ENCODE results near the gene GLB1L3. TPM values are rescaled to one million over a fixed set of nuclear protein-coding genes. Genes with fewer than 3 reads are reported as not detected.

Gene GLB1L3
- total RNA-seq, 4 donors from 2014 or later: 7.5 to 18.5 (median 8.9) TPM

- DNase-seq (ENCODE audit: low spot score in 2 of 2): peak in 1 of 2 donors; percentile 56
- TF ChIP-seq POLR2A (IDR thresholded peaks at IDR 0.05): no peak
- no peak for TF ChIP-seq CTCF (IDR thresholded peaks at IDR 0.05)
- intact Hi-C loops (cut with DNase I; ENCODE audit: low total_unique reads): no loop called here
- no peak overlapping the region for H3K4me3 ChIP-seq (ENCODE audit: low read depth, poor library complexity, severe bottlenecking)
- WGBS, 2 donors: 89 to 94% methylated on average over 4 of the region's 4 CpGs
These were observed 69.0 kb downstream of the GLB1L3 start for GRCh38 chr11:134345237-134345550.

- H3K4me3 ChIP-seq (ENCODE audit: low read depth, poor library complexity, severe bottlenecking): no peak overlapping the region
- intact Hi-C loops (cut with DNase I; ENCODE audit: low total_unique reads): no loop called here
- peak; percentile 13 to 77 for DNase-seq (ENCODE audit: low spot score in 2 of 2)
- WGBS, 2 donors: 54 to 60% methylated on average over 22 of the region's 22 CpGs
- TF ChIP-seq POLR2A (IDR thresholded peaks at IDR 0.05) (no peak), CTCF (IDR thresholded peaks at IDR 0.05) (no peak)
These were observed 70.2 kb downstream of the GLB1L3 start for GRCh38 chr11:134346101-134346975.

GRCh38 chr11:134346976-134347350 is 70.8 kb downstream of the GLB1L3 start:
- 80 to 89% methylated on average over 4 to 5 of the region's 5 CpGs for whole genome bisulfite sequencing, 2 donors
- no peak overlapping the region for H3K4me3 ChIP-seq (ENCODE audit: low read depth, poor library complexity, severe bottlenecking)
- TF ChIP-seq POLR2A (IDR thresholded peaks at IDR 0.05): no peak
- TF ChIP-seq CTCF (IDR thresholded peaks at IDR 0.05): no peak
- DNase-seq (ENCODE audit: low spot score in 2 of 2): peak in 1 of 2 donors; percentile 39
- intact Hi-C loops (cut with DNase I; ENCODE audit: low total_unique reads): no loop called here

GRCh38 chr11:134347441-134347840 is 71.3 kb downstream of the GLB1L3 start:
- 82 to 85% methylated on average over 10 of the region's 10 CpGs for WGBS, 2 donors
- intact Hi-C loops (cut with DNase I; ENCODE audit: low total_unique reads): no loop called here
- peak in 1 of 2 donors; percentile 50 for DNase-seq (ENCODE audit: low spot score in 2 of 2)

GRCh38 chr11:134349109-134349801 is 73.1 kb downstream of the GLB1L3 start:
- no peak for DNase-seq (ENCODE audit: low spot score in 2 of 2)
- WGBS, 2 donors: 63 to 70% methylated on average over 6 of the region's 6 CpGs
- no peak overlapping the region for H3K4me3 ChIP-seq (ENCODE audit: low read depth, poor library complexity, severe bottlenecking)
- intact Hi-C loops (cut with DNase I; ENCODE audit: low total_unique reads): no loop called here
- no peak for TF ChIP-seq POLR2A (IDR thresholded peaks at IDR 0.05)
- TF ChIP-seq CTCF (IDR thresholded peaks at IDR 0.05): no peak

More at GRCh38 chr11:134347441-134347840, 71.3 kb downstream of the GLB1L3 start:
- no peak overlapping the region for H3K4me3 ChIP-seq (ENCODE audit: low read depth, poor library complexity, severe bottlenecking)
- TF ChIP-seq CTCF (IDR thresholded peaks at IDR 0.05) (no peak), POLR2A (IDR thresholded peaks at IDR 0.05) (no peak)

All from lower leg skin (tissue), 4 donors.